HepG2 (cell line): Measurements from ENCODE around the gene KRI1. TPM values are rescaled to one million over a fixed set of nuclear protein-coding genes. Genes with fewer than 3 reads are reported as not detected.

Experiments used
- AFF4 ChIP-seq: sonication (generic); formaldehyde crosslinking; IDR thresholded peaks from 2 replicates; pipeline ENCODE4 v1.4.0; 2020; ENCODE audit warnings: missing genetic modification reagents
- LCORL ChIP-seq, 2 experiments: fragments of 450-650 bp in 1 of 2; sonication (generic) in 1 of 2; formaldehyde crosslinking in 1 of 2; IDR thresholded peaks; 2 replicates each; pipeline versions ENCODE4 v1.5.0 to v1.6.1; 2017 to 2020; ENCODE audit warnings: antibody characterized with exemption in 1 of 2, missing genetic modification reagents in 1 of 2
- NFYC ChIP-seq: IDR thresholded peaks from 2 replicates; pipeline ENCODE4 v1.6.1; 2016; ENCODE audit warnings: missing genetic modification reagents, missing compliant biosample characterization
- RARA ChIP-seq: IDR thresholded peaks from 2 replicates; pipeline ENCODE4 v1.6.1; 2016; ENCODE audit warnings: missing genetic modification reagents, missing compliant biosample characterization
- RBAK ChIP-seq: sonication (generic); formaldehyde crosslinking; IDR thresholded peaks from 2 replicates; pipeline ENCODE4 v1.5.1; 2020; ENCODE audit warnings: mild to moderate bottlenecking, missing genetic modification reagents
- SALL1 ChIP-seq: sonication (generic); formaldehyde crosslinking; IDR thresholded peaks from 2 replicates; pipeline ENCODE4 v1.8.0; 2022; ENCODE audit warnings: mild to moderate bottlenecking, missing genetic modification reagents
- SRSF1 ChIP-seq: fragments of 200-400 bp; formaldehyde crosslinking; optimal IDR thresholded peaks from 2 replicates; pipeline ENCODE3; 2017; ENCODE audit warnings: mild to moderate bottlenecking, low read depth, low read length, moderate library complexity
- TEAD3 ChIP-seq: optimal IDR thresholded peaks from 2 replicates; pipeline ENCODE3; 2016; ENCODE audit warnings: borderline replicate concordance
- ZFP37 ChIP-seq: sonication (generic); formaldehyde crosslinking; IDR thresholded peaks from 2 replicates; pipeline ENCODE4 v1.4.0; 2020; ENCODE audit warnings: missing genetic modification reagents, borderline replicate concordance
- ZFP82 ChIP-seq: sonication (generic); formaldehyde crosslinking; IDR thresholded peaks from 2 replicates; pipeline ENCODE4 v1.5.1; 2020; ENCODE audit warnings: mild to moderate bottlenecking, missing genetic modification reagents, borderline replicate concordance
- ZNF567 ChIP-seq: sonication (generic); formaldehyde crosslinking; IDR thresholded peaks from 2 replicates; pipeline ENCODE4 v1.8.1; 2023; ENCODE audit warnings: mild to moderate bottlenecking, missing genetic modification reagents, borderline replicate concordance
- ZNF589 ChIP-seq: sonication (generic); formaldehyde crosslinking; conservative IDR thresholded peaks from 2 replicates; pipeline ENCODE4 v1.8.0; 2022; ENCODE audit warnings: mild to moderate bottlenecking, moderate library complexity, missing genetic modification reagents
- polyA plus RNA-seq, 8 experiments: library from polyadenylated mRNA; depleted of rRNA in 3 of 8; stranded (reverse) in 7 of 8; unstranded in 1 of 8; fragments of >200 nt; fragmentation: Illumina TruSeq in 4 of 8; extraction: Trizol in 4 of 8; gene quantifications; 2 replicates each; pipeline versions ENCODE4 v1.2.1 to v1.2.3, GENCODE V29; 2011 to 2016; ENCODE audit warnings: low read depth in 4 of 8, missing spikeins in 1 of 8, mixed read lengths in 1 of 8; ENCODE audit not compliant: insufficient read depth in 1 of 8
- total RNA-seq, 5 experiments: library from RNA; depleted of rRNA; stranded (reverse); fragments of >200 nt; fragmentation: Illumina TruSeq; extraction: Trizol; gene quantifications; 2 replicates each; pipeline ENCODE4 v1.2.3, GENCODE V29; 2016; ENCODE audit warnings: low read depth in 1 of 5
- TF ChIP-seq, protein P1 (sequence below): sonication (generic); formaldehyde crosslinking; IDR thresholded peaks from 2 replicates; pipeline ENCODE4 v1.4.0; 2020; ENCODE audit warnings: missing genetic modification reagents
- TF ChIP-seq, protein P2 (sequence below): sonication (generic); formaldehyde crosslinking; IDR thresholded peaks from 2 replicates; pipeline ENCODE4 v1.5.0; 2020; ENCODE audit warnings: mild to moderate bottlenecking, missing genetic modification reagents, borderline replicate concordance
- TF ChIP-seq, protein P3 (sequence below): sonication (generic); formaldehyde crosslinking; IDR thresholded peaks from 2 replicates; pipeline ENCODE4 v1.5.0; 2020; ENCODE audit warnings: missing genetic modification reagents
- TF ChIP-seq, protein P4 (sequence below): sonication (generic); formaldehyde crosslinking; IDR thresholded peaks from 2 replicates; pipeline ENCODE4 v1.9.0; 2021; ENCODE audit warnings: missing genetic modification reagents, borderline replicate concordance

The KRI1 gene
- total and polyA plus RNA-seq, 2 of the 13 experiments (the other 11 are each of a cell fraction or from before 2014, with no cell fraction given) = 9.1 to 11.7 TPM

DNA sequence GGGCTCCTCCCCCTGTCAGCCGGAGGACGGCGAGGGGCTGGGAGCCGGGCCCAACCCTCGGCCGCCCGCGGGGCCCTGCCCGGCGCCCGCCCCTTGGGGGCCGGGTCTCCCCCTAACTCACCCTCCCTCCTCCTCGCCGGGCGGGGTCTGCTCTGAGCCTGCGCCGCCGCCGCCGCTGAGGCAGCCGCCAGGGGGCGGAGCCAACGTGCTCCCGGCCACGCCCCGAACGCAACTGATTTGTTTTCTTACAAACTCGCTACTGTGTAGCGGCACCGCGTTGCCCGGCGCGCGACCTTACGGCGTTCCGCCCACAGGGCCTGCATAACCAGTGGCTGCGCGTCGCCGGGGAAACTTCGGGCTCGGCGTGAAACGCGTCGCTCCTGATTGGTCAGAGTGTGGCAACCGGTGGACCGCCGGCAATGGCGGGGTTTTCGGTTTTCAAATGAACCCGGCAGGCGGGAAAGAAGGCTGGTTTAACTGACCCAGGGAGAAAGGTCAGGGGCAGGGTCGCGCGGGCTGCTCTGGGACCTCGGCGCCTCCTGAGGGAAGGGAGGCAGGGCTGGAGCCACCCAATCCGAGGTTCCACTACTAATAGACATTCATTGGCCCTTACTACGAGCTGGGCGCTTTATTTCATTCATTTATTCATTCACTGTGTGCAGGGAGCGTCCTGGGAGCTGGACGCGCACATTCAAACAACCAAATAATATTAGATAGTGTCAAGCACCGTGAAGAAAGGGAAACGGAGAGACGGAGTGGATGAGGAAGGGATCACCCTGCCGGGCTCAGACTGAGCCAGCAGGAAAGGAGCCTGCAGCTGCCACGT lies 3.2 kb upstream of the KRI1 start, which contains the start of gene CDKN2D (continued):
- TF ChIP-seq, protein P1, sequence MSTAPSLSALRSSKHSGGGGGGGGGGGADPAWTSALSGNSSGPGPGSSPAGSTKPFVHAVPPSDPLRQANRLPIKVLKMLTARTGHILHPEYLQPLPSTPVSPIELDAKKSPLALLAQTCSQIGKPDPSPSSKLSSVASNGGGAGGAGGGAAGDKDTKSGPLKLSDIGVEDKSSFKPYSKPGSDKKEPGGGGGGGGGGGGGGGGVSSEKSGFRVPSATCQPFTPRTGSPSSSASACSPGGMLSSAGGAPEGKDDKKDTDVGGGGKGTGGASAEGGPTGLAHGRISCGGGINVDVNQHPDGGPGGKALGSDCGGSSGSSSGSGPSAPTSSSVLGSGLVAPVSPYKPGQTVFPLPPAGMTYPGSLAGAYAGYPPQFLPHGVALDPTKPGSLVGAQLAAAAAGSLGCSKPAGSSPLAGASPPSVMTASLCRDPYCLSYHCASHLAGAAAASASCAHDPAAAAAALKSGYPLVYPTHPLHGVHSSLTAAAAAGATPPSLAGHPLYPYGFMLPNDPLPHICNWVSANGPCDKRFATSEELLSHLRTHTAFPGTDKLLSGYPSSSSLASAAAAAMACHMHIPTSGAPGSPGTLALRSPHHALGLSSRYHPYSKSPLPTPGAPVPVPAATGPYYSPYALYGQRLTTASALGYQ (CRISPR knock-in tag) = no peak
- TF ChIP-seq, protein P2, sequence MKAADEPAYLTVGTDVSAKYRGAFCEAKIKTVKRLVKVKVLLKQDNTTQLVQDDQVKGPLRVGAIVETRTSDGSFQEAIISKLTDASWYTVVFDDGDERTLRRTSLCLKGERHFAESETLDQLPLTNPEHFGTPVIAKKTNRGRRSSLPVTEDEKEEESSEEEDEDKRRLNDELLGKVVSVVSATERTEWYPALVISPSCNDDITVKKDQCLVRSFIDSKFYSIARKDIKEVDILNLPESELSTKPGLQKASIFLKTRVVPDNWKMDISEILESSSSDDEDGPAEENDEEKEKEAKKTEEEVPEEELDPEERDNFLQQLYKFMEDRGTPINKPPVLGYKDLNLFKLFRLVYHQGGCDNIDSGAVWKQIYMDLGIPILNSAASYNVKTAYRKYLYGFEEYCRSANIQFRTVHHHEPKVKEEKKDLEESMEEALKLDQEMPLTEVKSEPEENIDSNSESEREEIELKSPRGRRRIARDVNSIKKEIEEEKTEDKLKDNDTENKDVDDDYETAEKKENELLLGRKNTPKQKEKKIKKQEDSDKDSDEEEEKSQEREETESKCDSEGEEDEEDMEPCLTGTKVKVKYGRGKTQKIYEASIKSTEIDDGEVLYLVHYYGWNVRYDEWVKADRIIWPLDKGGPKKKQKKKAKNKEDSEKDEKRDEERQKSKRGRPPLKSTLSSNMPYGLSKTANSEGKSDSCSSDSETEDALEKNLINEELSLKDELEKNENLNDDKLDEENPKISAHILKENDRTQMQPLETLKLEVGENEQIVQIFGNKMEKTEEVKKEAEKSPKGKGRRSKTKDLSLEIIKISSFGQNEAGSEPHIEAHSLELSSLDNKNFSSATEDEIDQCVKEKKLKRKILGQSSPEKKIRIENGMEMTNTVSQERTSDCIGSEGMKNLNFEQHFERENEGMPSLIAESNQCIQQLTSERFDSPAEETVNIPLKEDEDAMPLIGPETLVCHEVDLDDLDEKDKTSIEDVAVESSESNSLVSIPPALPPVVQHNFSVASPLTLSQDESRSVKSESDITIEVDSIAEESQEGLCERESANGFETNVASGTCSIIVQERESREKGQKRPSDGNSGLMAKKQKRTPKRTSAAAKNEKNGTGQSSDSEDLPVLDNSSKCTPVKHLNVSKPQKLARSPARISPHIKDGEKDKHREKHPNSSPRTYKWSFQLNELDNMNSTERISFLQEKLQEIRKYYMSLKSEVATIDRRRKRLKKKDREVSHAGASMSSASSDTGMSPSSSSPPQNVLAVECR (CRISPR knock-in tag) = peak; percentile 99
- TF ChIP-seq SALL1 (no peak; the same call in 1 of the 2 replicates), ZNF567 (no peak), NFYC (CRISPR knock-in tag) (peak; percentile 98), ZNF589 (peak; percentile 95), LCORL (IDR thresholded peaks at IDR 0.05) (no peak), LCORL (CRISPR knock-in tag; IDR thresholded peaks at IDR 0.05) (0 out of 2 replicates have a peak, but pooled peaks have one; percentile 37), TEAD3 (peak; percentile 78), ZFP82 (CRISPR knock-in tag) (no peak), AFF4 (CRISPR knock-in tag) (no peak), ZFP37 (CRISPR knock-in tag) (no peak), RARA (CRISPR knock-in tag) (peak; percentile 88), SRSF1 (no peak), RBAK (CRISPR knock-in tag) (no peak)
- TF ChIP-seq, protein P3, sequence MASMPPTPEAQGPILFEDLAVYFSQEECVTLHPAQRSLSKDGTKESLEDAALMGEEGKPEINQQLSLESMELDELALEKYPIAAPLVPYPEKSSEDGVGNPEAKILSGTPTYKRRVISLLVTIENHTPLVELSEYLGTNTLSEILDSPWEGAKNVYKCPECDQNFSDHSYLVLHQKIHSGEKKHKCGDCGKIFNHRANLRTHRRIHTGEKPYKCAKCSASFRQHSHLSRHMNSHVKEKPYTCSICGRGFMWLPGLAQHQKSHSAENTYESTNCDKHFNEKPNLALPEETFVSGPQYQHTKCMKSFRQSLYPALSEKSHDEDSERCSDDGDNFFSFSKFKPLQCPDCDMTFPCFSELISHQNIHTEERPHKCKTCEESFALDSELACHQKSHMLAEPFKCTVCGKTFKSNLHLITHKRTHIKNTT (CRISPR knock-in tag) = no peak
- TF ChIP-seq, protein P4, sequence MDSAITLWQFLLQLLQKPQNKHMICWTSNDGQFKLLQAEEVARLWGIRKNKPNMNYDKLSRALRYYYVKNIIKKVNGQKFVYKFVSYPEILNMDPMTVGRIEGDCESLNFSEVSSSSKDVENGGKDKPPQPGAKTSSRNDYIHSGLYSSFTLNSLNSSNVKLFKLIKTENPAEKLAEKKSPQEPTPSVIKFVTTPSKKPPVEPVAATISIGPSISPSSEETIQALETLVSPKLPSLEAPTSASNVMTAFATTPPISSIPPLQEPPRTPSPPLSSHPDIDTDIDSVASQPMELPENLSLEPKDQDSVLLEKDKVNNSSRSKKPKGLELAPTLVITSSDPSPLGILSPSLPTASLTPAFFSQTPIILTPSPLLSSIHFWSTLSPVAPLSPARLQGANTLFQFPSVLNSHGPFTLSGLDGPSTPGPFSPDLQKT = no peak
